ENCODE measurements around the gene LARP6. TPM values are rescaled to one million over a fixed set of nuclear protein-coding genes. Genes with fewer than 3 reads are reported as not detected.
A peak's percentile ranks its signal among the peaks of the same experiment; 100 is the strongest.
"Not testable (repeated sequence)": the region's sequence is repeated elsewhere in the genome, so short reads cannot be mapped to it uniquely, and the experiment has no call there.

LARP6 gene
- total RNA-seq, 1 donor from 2014 or later, result 54.8 TPM

DNA sequence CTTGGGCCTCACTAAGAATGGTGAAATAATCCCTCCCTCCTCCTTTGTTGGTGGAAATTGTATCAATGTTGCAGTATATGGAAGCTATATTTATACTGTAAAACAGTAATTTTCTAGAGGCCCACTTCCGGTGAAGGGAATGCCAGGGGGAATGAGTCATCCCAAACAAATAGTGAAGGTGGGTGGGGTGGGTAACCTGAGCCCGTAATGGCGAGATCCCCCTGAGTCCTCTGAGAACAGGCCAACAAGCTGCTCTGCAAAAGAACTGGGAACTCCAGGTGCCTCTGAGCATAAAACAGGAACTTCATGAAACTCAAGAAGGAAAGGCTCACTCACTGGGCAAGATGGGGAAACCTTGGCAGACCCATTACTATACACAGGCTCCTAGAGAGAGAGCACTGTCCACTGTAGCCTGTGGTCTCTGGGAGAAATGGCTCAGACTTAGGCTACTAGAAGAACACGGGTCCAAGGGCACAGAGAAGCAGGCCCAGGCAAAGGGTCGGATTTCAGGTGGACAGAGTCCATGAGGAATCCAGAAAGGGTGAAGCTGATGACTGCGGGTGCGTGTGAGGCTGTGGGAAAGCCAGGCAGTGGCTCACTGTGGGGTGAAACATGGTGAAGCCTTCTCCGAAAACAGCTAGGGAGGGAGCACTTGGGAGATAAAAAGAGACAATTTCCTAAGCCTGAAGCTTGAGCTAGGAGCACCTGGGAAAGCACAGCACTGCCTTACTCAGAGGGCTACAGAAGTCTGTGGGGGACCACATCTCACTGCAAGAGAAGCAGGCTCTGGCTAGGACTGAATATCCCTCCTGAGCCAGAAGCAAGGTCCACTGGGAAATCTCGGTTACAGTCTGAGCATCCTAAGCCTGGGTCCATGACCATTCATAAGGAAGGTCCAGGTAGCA, 19.8 kb downstream of the LARP6 start:
- no peak for ATAC-seq
- DNase-seq, result no peak
- intact Hi-C loops (cut with micrococcal nuclease), result no loop called here

GRCh38 chr15:70833422-70833821, 20.5 kb downstream of the LARP6 start:
- ATAC-seq (no peak), DNase-seq (no peak)
- intact Hi-C loops (cut with micrococcal nuclease), result no loop called here

DNA sequence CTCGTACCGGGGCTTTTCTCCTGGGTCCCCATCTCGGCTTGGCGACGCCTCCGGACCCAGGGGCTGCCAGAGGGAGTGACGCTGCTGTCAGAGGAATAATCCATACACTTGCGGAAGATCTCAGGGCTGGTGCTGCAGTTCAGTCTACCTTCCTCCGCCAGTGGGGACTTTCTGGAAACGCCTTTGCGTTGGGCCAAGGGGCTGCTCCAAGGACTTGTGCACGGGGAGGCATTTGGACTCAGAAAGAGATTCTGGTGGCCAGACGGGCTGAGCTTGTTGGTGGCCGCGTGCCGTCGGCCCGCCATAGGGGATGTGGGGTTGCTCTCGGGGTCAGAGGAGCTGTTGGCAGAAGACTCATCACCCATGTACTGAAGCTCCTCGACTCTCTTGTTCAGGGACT, 21.8 kb downstream of the LARP6 start:
- intact Hi-C loops (cut with micrococcal nuclease), result no loop called here
- ATAC-seq (no peak), DNase-seq (no peak)

DNA sequence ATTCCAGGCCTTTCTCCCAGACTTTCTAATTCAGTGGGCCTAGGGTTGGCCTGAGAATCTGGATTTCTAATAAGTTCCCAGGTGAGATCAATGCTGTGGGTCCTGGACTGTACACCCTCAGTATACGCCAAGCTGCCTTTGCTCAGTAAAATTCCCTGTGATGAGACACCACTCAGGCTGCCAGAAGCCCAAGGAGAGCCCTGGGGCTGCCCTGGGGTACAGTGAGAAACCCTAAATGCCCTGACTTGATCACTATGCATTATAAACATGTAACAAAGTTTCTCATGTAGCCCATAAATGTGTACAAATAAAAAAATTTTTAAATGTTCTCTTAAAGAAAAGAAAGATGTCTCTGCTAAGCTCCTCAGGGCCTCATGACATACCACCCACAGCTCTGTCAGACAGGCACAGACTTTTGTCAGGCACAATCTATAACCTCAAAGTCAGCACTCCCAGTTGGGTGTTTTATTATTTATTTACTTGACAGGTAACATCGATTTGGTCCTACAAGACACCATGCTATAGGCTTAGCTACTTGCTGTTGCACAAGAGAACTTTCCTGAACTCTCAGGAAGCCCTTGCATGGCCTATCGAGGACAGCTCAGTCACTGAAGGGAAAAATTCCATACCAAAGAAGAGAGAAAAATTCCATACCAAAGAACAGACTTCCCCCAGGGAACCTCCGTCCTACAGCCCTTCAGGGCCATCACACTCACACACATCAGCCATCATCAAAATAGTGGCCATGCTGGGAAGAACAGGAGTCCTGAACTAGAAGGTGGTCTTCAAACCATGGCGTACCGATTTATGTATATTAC, 22.7 kb downstream of the LARP6 start:
- ATAC-seq (no peak), DNase-seq (no peak)
- intact Hi-C loops (cut with micrococcal nuclease), result no loop called here

DNA sequence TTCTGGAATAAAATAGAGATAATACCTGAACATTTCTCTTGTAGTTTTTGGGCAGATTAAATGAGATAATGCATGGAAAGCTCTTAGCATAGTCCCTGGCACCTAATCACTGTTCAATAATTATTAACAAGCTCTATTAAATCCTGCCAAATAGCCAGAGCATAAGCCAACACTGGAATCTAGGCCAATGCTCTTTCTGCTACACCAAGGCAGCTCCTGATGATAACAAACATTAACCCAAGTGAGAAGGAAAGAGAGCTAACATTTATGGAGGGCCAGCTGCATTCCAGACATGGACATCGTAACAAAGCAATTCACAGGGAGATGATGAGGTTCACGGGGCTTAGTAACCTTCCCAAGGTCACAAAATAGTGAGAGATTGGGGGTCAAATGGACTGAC, 23.3 kb downstream of the LARP6 start:
- intact Hi-C loops (cut with micrococcal nuclease), result no loop called here
- ATAC-seq (no peak), DNase-seq (no peak)

- intact Hi-C loops (cut with micrococcal nuclease), result loop anchor here (5.0 kb wide), 1 partner anchor 43 kb away; no protein-coding TSS in a partner anchor
- DNase-seq (no peak), ATAC-seq (peak; percentile 54)
These were observed 24.4 kb downstream of the LARP6 start for GRCh38 chr15:70829371-70830166.

DNA sequence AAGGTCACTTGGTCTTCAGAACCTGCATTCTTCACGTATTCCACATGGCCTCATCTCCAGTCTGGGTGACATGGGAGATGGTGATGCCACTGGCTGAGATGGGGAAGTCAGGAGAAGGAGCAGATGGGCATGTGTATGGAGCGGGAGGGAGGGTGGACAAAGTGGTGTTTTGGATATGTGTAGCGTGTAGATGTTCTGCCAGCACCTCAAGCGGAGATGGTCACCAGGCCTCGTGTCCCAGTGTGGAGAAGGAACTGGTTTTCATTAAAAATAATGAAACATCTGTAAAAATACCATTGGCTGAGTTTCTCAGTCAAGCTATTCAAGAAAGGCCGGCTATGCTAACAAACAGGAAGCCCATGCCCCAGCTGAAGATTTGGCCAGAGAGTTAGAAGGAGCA, 26.2 kb downstream of the LARP6 start:
- ATAC-seq (no peak), DNase-seq (no peak)
- intact Hi-C loops (cut with micrococcal nuclease), result loop anchor here (5.0 kb wide), 1 partner anchor 45 kb away; no protein-coding TSS in a partner anchor

DNA sequence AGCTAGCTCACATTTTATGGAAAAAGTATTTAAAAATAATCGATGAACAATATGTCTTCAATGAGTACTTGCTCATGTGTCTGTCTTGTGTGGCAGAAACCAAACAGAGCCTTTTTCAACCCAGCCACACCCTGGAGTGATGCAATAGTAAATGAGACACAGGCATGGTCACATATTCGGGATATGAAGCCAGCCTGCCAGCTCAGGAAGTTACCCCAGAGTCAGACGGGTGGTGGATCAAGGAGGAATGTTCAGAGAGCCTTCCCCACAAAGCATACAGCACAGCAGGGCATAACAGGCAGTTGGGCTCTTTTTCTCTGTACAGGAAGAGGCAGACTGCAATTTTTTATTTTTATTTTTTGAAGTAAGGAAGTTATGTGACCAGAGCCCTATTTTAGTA, 27.3 kb downstream of the LARP6 start:
- ATAC-seq (peak; percentile 68), DNase-seq (peak; percentile 40)
- intact Hi-C loops (cut with micrococcal nuclease), result loop anchor here (5.0 kb wide), 1 partner anchor 46 kb away; no protein-coding TSS in a partner anchor

- ATAC-seq, result no peak
- intact Hi-C loops (cut with micrococcal nuclease), result loop anchor here (5.0 kb wide), 1 partner anchor 46 kb away; no protein-coding TSS in a partner anchor
- no peak for DNase-seq
These were observed 28.1 kb downstream of the LARP6 start for GRCh38 chr15:70825841-70826240.

DNA sequence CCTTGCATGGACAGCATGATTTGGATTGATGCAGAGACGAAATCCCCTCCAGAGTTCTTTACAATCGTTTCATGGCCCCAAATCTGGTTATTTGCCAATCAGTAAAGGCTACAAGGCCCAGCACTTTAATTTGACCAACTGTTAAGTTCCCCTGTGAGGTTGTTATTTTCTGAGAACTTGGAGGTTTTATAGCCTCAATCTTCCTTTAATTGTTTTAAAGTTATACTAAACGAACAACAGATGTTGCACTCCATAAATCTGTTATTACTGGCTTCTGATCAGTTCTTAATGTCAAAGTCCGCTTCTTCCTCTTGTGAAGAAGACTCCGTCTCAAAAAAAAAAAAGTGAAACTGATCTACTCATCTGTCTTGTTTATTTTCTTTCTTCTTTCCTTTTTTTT, 30.8 kb downstream of the LARP6 start:
- intact Hi-C loops (cut with micrococcal nuclease), result no loop called here
- ATAC-seq, result no peak
- DNase-seq, result no peak

DNA sequence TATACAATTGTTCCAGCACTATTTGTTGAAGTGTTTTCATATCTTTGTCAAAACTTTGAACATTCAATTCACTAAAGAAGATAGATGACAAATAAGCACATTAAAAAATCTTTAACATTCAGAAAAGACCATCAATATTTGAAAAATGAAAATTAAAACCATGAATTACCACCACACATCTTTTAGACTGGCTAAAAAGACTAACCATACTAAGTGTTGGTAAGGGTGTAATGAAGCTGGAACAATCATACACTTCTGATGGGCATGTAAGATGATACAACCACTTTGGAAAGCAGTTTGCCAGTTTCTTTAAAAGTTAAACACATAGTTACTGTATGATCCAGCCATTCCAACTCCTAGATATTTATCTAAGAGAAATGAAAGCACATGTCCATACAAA, 33.7 kb downstream of the LARP6 start:
- intact Hi-C loops (cut with micrococcal nuclease), result no loop called here
- DNase-seq (no peak), ATAC-seq (no peak)

DNA sequence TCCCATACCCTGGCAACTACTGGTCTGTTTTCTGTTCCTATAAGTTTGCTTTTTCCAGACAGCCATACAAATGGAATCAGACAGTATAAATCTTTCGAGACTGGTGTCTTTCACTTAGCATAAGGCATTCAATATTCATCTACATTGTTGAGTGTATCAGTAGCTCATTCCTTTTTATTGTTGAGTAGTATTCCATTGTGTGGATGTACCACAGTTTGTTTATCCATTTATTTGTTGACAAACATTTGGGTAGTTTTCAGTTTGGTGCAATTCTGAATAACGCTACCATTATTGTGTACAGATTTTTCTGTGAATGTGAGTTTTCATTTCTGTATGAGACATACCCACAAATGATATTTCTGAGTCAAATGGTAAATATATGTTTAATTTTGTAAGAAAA, 35.4 kb downstream of the LARP6 start:
- ATAC-seq (no peak), DNase-seq (no peak)
- intact Hi-C loops (cut with micrococcal nuclease), result no loop called here

DNA sequence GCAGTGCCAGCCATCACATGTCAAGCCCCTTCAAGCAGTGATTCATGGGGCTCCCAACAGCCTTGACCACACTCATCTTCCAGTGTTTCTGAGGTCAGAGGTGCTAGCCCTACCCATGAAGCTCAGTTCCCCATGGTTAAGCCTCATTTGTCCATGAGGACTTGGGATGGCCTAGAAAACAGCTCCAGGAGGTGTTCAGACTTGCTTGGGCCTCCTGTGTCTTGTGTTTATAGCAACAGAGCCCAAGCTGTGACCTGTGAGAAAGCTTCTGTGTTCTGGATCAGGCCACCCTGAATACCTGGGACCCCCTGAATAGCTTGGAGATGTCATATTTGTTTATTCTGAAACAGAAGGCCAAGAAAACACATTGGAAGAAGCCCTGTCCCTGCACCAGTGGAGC, 36.7 kb downstream of the LARP6 start:
- intact Hi-C loops (cut with micrococcal nuclease), result no loop called here
- DNase-seq (no peak), ATAC-seq (no peak)

GRCh38 chr15:70815604-70816003, 38.4 kb downstream of the LARP6 start:
- intact Hi-C loops (cut with micrococcal nuclease), result no loop called here
- ATAC-seq (no peak), DNase-seq (no peak)

DNA sequence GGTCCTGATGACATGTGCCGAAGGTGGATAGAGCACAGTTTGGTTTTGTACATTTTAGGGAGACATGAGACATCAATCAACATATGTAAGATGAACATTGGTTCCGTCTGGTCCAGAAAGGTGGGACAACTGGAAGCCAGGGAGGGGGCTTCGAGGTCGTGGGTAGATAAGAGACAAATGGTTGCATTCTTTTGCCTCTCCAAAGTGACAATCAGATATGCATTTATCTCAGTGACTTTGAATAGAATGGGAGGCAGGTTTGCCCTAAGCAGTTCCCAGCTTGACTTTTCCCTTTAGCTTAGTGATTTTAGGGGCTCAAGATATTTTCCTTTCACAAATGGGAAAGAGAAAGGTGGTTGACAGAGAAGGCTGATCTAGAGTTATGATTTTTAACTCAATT, 38.9 kb downstream of the LARP6 start:
- ATAC-seq; intact Hi-C loops (cut with micrococcal nuclease); DNase-seq: not testable (repeated sequence)

DNA sequence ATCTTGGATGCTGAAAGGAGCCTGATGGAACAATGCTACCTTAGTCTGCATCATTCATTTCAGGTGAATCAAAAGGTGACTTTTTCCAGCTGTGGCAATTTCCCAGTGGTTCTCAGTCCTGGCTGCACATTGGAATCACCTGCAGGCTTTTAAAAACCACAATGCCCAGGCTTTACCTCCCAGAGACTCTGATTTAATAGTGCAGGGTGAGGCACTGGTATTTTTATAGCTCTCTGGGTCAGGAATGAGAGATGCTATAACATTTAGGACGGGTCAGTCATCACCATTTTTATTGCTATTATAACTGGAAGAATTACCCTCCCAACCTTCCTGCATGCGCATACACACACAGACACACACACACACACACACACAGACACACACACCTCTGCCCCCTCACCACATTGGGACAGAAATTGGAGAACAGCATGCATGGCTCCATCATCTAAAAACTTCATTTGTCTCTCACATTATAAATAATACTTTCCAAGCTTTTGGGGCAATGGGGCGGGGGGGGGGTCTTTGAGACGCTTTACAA, 41.1 kb downstream of the LARP6 start:
- DNase-seq (no peak), ATAC-seq (no peak)
- intact Hi-C loops (cut with micrococcal nuclease), result loop anchor here (5.0 kb wide), 1 partner anchor 131 kb away; no protein-coding TSS in a partner anchor

DNA sequence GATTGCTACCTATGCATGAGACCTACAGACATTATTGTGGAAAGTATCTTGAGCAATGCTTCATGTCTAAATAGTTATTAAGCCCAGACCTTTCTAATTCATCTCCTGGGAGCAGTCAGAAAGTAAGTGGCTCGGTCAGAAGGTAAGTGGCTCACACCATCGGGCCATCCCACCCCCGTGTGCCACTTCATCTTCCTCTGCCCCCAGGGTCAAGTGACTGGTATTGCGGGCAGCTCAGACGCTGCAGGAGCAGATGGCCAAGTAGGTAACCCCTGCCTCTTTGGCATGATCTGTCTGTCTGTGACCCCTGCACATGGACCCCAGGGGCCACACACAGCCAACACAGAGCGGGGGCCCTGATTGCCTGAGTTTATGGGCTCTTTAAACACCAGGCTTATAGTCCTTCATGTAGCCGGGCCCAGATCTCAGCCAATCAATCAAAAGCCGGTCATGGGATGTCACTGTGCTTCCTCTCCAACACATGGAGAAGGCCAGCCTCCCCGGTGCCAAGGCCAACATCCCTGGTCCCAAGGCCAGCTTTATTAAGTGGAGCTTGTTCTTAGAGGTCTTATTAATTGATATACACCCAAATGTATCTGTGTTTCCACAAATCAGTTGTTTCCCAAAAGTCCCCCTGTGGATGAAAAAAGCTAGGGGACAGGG, 42.9 kb downstream of the LARP6 start:
- ATAC-seq (no peak), DNase-seq (no peak)
- intact Hi-C loops (cut with micrococcal nuclease), result loop anchor here (5.0 kb wide), 1 partner anchor 129 kb away; no protein-coding TSS in a partner anchor

DNA sequence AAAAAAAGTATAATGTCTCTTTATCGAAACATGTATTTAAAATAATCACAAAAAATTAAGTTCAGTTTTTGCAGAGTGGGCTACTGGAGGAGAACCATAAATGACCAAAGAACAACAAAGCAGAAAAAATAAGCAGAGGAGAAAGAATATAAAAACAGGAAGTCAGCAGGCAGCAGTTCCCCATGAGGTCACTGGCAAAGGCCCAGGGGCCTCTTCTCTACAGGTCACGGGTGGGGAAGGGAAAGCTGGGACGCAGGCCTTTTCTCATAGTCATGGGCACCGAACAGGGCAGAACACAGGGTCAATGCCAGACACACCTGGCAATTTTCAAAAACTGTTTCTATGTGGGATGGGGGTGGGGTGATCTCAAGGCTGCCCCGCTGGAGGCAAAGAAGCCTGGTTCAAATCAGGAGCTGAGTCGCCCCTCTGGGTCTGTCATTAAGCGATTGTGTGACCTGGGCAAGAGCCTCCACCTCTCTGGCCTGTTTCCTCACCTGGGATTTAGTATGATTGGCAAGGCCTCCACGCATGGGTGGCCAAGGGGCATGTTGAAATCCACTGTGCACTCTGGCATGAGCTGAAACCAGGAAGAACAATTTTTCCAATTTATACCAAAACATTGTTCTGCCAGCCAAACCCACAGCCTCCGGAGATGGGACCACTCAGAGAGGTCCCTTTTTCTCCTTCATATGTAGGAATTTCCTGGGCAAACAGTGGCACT, 46.8 kb downstream of the LARP6 start:
- ATAC-seq (peak; percentile 59), DNase-seq (peak; percentile 71)
- intact Hi-C loops (cut with micrococcal nuclease), result no loop called here
